ENCODE measurements around the gene HACD2.

HACD2 gene

GRCh38 chr3:123568875-123569274, 16.0 kb downstream of the HACD2 start:
- DNase-seq (ENCODE audit: low spot score) = no peak

DNA sequence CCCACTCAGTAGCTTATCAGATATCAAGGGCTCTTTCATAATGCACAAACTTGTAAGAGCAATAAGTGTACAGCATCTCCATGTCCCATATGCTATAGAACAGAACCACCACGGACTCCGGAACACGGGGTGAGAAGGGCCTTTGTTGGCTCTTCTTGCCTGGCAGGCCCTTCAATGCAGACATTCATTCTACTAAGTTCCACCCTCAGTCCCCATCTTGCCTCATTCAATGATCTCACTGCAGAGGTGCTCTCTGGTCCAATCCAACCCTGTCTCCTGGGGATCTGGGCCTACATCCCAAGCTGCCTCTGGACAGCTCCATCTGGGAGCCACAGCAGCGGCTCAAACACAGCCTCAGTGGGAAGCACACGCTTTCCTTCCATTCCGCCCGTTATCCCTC, 16.8 kb downstream of the HACD2 start:
- no peak for DNase-seq (ENCODE audit: low spot score)

DNA sequence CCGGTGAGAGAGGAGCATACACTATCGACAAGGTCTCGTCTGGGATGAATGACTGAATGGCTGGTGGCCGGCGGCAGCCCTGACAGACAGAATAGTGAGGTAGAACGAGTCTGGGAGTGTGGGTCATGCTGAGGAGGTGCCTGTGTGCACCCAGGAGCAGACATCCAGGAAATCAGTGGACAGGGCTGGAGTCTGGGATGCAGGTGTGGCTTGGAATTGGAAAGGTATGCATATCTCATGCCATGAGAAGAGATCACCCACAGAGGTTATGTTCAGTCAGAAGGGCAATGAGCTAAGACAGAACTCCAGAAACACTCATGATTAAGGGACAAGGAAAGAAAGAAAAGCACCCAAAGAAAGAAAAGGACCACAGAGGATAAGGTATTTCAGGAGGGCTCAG, 20.8 kb downstream of the HACD2 start:
- no peak for DNase-seq (ENCODE audit: low spot score)

- DNase-seq (ENCODE audit: low spot score) = no peak
These were observed 22.3 kb downstream of the HACD2 start for GRCh38 chr3:123562547-123562946.

DNA sequence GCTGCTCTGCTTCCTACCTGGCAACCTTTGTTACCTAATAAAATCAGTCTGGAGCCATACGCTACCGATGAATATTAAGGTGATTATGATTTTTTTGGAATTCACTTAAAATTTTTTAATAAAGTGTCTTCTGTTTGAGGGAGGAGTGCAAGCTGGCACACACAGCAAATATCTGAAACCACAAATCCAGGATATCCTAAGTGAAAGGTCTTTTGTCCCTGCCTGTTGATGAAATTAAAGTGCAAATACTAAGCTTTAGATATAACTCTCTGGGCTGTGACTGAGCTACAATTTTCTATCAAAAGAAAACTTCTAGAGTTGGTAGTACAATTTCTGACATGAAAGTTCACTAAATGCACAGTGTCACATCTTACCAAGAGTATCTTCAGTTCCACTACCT, 23.7 kb downstream of the HACD2 start:
- no peak for DNase-seq (ENCODE audit: low spot score)

DNA sequence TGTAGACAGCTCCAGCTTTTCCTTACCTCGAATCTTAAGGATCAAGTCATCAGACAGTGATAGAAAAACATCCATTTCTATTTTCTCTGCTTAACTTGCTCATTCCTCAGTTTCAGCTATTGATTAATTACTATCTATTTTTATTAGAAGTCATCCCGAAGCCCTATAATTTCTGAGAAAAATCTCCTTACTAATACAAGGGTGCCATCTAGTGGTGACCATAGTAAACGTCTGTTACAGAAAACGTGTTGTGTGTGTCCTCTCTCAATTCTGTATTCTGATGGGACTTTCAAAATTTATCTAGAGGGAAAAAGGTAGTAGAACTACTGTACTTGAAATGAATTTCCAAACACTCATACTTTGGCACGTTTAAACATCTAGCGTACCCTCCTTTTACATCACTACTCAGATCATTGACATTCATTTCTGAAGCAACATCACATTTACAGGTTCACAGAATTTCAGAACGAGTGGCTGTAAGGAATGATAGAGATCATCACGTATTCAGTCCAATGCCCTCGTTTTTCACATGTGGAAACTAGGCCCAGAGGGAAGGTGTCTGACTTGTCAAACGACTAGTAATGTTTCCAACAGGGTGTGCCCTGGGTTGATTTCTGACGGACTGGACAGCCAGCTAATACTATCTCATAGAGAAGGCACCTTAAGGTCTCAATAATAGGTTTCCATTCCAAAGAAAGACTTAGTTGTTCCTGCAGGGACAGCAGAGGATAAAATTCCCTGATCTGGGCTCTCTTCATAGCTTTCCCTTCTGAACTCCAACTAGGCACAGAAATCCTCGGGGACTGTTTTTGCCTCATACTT, 25.6 kb downstream of the HACD2 start:
- DNase-seq (ENCODE audit: low spot score) = peak; percentile 52

DNA sequence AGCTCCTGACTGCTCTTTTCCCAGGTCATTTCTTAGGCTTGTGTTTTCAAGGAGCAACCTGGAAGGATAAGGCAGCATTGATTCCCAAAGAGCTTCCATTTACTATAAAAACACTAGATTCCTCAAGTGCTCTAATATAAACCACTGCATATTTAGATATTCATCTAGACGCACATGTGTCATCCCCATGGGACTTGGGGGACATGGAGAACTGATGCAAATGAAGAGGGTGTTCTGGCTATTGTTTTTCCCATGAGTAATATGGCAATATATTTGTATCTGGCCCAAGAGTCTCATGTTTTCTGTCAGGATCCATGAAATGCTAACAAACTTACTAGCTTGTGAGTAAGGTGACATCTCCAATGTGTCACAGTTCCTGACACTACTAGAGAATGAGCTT, 31.3 kb downstream of the HACD2 start:
- DNase-seq (ENCODE audit: low spot score) = no peak

GRCh38 chr3:123552768-123553167, 32.1 kb downstream of the HACD2 start:
- DNase-seq (ENCODE audit: low spot score) = no peak

DNA sequence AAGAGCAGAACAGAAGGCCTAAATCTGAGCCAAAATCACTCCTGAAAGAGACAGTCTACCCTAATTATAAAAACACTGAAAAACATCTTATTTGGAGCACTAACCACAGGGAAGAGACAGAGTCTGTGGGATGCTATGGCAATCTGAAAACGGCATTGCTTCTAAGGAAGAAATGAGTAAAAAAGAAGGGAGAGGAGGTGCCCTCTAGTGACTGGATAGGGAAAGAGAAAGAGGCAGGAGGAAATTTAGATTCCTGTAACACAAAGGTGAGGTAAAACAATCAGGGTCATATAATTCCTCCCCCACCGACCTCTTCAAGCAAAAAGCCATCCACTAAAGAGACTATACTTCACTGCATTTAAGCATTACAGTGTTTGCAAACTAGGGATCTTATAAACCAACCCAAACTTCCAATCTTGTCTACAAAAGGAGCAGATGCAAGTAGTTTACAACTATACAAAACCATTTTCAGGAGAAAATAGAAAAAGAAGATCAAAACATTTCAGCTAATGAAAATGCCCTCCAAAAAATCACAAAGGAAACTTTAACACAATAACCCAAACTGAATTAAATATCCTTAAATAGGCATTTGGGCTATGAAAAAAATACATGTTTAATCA, 32.6 kb downstream of the HACD2 start:
- peak; percentile 15 for DNase-seq (ENCODE audit: low spot score)

DNA sequence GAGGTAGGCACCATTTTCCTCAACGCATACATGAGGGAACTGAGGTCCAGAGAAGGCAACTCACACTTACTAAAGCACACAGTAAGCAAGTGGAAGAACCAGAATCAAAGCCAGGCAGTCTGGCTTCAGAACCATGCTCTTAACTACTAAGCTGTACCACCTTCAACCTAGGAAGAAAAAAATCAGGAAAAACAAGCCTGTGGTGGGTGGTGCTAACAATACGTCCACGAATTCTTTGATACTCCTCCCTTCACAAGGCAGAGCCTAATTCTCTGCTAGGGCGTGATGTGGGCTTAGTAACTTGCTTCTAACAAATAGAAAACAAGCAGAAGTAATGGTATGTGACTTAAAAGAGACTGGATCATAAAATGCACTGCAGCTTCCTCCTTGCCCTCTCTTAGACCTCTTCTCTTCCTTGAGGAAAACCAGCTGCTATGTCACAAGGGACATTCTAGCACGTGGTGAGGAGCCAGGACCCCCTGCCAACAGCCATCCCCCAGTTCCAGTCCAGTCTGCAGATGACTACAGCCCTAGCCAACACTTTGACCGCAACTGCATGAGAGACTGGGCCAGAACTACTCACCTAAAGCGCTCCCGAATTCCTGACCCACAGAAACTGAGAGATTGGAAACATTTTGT, 36.9 kb downstream of the HACD2 start:
- DNase-seq (ENCODE audit: low spot score) = no peak

- DNase-seq (ENCODE audit: low spot score) = no peak
These were observed 38.6 kb downstream of the HACD2 start for GRCh38 chr3:123546133-123546755.

DNA sequence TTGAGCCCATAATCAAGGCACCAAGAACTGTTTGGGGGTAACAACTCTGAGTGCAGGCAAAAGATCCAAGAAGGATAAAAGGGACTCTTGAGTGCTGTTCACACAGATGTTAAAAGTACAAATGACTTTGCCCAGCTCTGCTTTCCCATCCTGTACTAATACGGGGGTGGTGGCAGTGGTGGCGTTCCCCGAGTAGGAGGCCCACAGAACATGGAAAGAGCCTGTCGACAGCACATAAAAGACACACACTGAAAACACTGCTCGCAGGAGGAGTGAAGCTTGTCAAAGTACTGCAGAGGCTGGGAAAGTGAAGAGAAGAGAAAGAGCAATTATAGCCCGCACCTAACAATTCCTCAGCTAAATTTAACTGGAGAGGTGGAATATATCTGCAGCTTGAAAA, 40.9 kb downstream of the HACD2 start:
- DNase-seq (ENCODE audit: low spot score) = no peak

DNA sequence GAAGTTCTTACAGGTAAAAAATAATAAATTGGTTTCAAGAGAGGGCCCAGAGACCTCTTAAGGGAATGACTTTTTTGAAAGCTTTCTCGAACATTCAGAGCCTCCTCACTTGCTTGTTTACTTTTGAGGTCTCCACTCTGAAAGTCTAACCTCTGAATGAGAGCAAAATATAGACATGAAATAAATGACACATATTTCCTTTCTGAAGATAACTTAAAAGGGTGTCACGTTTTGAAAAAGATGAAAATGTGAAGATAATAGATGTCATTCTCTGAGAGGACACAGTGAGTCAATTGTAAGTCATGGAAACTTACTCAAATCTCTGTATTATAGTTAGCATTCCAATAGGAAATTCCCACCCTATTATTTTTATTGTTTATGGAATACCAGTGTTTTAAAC, 44.6 kb downstream of the HACD2 start:
- no peak for DNase-seq (ENCODE audit: low spot score)

DNA sequence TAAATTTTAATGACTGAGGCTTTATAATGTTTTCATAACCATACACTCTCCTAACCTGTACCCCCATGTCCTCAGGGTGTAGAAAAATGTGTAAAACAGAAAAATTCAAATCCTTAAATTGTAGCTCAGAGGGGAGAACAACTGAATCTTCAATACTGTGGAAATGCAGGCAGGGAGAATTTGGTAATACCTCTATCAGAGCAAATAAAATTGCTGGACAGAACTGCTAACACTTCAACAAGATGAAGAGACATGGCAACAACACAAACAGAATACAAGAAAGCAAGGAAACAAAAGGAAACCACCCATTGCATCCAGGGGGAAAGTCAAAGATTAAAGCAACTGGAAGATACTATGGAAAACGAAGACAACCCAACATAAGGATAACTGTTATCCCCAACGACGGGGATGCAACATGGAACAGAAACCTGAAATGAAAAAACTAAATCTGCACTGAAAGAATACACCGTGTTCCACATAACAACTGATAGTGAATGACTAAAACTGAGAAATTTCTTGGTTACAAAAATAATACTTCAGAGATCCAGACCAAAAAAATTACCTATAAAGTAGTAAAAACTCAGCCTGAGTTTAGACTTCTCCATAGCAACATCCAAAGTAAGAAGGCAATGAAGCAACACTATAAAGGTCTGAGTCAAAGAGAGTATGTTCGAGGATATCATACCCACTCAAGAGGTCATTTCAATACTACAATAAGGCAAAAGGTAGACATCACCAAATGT, 48.5 kb downstream of the HACD2 start:
- DNase-seq (ENCODE audit: low spot score) = peak; percentile 44

DNA sequence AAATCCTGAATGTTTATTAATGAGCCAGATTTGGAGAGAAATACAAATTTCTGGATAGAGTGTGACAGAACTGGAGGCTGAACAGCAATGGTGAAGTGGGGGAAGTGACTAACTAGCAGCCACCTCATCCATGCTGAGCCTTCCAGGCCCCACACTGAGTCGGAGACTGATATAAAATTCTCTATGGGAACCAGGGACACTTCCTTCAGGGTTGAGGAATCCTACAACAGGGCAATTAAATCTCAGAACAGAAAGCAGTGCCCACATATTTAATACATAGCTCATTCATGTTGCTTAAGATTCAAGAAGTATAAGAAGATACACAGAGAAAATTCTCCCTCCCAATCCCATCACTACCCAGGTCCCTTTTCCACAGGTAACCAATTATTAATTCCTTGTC, 49.3 kb downstream of the HACD2 start:
- no peak for DNase-seq (ENCODE audit: low spot score)

GRCh38 chr3:123534264-123534663, 50.6 kb downstream of the HACD2 start:
- no peak for DNase-seq (ENCODE audit: low spot score)

DNA sequence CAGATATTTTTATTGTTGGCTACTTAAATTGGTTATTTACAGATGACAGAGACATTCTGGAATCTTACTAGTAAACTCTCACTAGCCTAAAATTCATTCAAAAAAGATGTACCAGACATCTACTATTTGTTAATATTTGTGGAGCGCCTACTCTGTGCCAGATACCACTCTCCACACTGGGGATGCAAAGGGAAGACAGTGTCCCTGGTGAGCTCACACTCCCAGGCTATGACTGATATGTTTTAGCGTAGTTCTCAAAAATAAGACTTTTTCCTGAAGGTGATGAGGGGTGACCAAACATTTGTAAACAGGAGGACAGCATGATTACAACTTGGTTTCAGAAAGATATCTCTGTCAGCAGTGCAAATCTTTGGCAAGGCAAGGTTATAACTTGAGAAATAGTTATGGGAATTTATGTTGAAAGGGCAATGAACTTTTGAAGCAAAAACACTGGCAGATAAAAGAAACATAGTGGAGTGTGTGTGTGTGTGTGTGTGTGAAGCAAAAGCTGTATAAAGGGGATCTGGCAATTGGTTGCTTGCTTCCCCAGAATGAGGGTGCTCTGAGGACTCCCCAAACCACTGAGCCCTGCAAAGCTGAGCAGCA, 51.2 kb downstream of the HACD2 start:
- no peak for DNase-seq (ENCODE audit: low spot score)

- DNase-seq (ENCODE audit: low spot score) = no peak
These were observed 56.7 kb downstream of the HACD2 start for GRCh38 chr3:123528130-123528529.

DNA sequence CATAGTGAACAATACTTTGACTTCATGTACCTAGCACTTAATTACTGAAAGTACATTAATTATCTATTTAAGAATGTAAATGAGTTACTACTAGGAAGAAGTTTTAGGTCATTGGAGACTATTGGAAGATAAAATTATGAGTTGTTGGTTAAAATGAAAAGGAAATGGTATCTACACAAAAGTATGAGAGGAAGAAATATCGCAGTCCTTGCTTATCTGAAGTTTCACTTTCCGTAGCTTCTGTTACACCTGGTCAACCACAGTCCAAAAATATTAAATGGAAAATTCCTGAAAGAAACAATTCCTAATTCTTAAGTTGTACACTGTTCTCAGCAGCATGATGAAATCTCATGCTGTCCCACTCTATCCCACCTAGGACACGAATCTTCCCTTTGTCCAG, 57.8 kb downstream of the HACD2 start:
- no peak for DNase-seq (ENCODE audit: low spot score)

DNA sequence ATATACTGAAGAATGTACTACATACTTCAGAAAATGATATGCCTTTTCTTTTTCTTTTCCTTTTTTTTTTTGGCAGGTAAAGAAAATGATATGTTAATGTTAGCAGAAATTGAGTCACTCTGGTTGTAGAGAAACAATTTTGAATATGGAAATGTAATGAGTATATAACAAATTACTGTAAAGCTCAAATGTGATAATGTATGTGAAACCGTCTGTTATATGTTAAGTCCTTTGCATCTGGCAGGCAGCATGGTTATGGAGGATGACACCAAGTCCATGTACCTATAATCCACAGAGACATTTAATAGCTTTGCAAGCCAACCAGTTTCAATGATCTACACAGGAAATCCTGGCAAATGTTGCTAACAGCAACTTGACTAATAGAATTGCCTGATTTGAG, 58.4 kb downstream of the HACD2 start:
- DNase-seq (ENCODE audit: low spot score) = no peak

DNA sequence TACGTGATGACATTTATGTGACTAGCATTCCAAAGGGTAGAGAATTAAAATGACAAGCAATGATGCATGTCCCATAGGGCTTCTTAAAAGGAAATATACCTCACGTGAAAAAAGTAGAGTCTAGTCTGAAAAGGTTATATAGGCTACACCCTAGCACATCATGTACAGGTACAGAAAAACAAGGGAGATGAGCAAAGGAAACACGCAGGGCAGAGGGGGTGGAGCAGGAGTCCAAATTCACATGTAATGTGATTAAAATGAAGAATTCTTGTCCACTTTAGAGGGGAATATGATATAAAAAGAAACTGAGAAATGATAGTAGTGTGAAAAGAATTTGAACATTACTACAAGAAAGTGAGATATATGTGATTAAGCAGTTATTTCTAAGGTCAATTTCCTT, 59.4 kb downstream of the HACD2 start:
- peak; percentile 19 for DNase-seq (ENCODE audit: low spot score)

DNA sequence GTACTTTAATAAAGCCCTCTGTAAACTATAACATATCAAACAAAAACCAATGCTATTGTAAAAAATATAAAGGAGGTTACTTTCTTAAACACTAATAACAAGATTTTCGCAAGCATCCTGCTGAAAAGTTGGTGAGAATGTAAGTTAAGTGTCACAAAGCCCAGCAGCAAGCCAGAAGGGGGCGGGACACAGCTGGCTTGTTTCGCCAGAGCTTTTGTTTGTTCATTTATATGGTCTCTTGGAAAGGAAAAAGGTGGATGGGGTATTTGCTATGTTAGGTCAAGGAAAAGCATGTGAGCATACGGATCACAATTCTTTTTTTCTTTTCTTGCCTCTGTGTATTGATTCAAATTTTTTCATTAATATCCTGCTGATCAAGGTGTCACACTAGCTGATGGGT, 59.9 kb downstream of the HACD2 start:
- no peak for DNase-seq (ENCODE audit: low spot score)

Measured in activated CD4-positive, alpha-beta T cell treated with anti-CD3 and anti-CD28 coated beads, Interleukin-2, Interleukin-4, amounts not matched to agents 100 ng/mL and 50 ng/mL, durations not matched to agents 16 hours and 8 hours (primary cell).